GM18907 (cell line): Measurements from ENCODE around the gene SRMS.

ENCODE experiments used
- ATAC-seq: cut with Tn5 transposase; IDR thresholded peaks from one replicate; pipeline ENCODE4 v1.9.1; 2021; ENCODE audit warnings: mild to moderate bottlenecking, moderate library complexity; ENCODE audit not compliant: unreplicated experiment

Gene SRMS

DNA sequence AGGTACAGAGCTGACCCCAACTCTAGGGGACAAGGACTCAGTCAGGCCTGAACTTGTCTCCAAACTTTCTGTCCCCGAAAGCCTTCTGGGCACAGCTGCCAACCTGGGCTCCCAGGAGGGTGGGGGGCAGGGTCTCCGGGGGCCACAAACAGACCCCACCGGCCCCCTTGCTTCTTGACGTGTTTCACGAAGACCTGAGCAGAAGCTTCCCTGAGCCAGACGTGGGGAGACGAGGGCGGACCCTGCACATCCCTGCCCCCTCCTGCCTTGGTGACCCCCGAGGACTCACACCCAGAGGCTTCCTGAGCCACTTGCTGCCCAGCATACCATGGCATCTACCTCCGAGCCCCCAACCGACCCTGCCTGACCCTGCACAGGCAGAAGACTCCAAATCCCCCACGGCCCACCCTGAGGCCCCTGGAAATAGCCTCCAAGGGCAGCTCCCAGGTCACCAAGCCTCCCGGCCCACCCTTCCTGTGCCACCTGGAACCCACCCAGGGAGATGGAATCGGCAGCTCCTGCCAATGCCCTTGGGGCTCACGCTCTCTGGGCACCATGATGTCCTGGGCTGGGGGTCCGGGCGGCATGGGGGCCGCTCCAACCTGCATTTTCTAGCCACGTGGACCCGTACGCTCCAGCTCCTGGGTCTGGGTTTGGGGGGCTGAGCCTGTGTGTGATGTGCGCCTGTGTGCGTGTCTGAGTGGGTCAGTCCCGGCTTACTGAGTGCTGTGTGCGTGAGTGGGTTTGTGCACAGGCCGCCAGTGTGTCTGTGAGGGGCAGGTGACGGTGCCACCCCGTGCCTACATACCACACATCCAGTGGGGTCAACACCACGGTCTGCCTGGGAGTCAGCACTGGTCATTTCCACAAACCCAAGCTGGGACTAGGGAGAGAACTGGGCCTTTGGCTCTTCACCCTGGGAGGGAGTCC lies 7.8 kb downstream of the SRMS start:
- no peak for ATAC-seq

DNA sequence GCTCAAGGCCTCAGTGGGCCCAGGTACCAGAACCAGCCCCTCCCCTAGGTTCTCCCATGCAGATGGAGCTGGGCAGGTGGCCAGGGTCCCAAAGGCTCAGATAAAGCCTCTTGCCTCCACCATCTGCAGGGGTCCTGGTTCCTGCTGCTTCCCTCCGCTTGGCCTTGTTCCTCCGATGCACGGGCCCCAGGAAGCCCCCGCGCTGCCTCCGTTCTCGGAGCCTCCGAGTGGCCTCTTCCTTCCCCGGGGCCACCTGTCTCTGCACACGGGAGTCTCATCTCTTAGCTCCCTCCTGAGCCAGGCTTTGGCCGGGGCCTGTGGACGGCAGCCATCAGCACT lies 8.5 kb downstream of the SRMS start:
- ATAC-seq: no peak

- ATAC-seq: no peak
Measured at GRCh38 chr20:63538204-63539091, 9.1 kb downstream of the SRMS start.

GRCh38 chr20:63537525-63538203 lies 9.9 kb downstream of the SRMS start:
- ATAC-seq: peak; percentile 83

DNA sequence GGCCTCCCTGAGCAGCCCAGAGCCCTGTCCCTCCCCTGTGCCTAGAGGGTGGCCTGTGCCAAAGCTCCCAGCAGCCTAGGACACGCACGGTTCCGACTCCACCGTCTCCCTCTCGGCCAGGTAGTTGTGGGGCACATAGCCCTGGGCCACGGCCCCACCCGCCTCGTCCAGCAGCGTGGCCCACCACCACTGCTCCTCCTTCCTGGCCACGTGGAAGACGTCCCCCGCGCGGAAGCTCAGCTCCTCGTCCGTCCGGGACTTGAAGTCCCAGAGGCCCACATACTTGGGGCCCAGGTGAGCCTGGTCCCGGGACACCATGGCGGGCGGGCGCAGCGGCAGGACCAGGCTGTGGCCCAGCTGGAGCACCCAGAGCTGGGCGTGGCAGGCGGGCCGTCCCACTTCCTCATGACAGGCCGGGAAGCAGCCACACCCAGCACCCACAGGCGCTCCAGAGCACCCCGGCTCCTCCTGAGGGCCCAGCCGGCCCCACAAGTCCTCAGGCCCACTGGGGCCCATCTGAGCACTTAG lies 10.5 kb downstream of the SRMS start, which contains the start of gene PTK6:
PTK6 (minus strand) TSS at position 380 of the 528 bp plus-strand sequence; CDS start at position 318, 62 bp downstream.
- no peak for ATAC-seq

DNA sequence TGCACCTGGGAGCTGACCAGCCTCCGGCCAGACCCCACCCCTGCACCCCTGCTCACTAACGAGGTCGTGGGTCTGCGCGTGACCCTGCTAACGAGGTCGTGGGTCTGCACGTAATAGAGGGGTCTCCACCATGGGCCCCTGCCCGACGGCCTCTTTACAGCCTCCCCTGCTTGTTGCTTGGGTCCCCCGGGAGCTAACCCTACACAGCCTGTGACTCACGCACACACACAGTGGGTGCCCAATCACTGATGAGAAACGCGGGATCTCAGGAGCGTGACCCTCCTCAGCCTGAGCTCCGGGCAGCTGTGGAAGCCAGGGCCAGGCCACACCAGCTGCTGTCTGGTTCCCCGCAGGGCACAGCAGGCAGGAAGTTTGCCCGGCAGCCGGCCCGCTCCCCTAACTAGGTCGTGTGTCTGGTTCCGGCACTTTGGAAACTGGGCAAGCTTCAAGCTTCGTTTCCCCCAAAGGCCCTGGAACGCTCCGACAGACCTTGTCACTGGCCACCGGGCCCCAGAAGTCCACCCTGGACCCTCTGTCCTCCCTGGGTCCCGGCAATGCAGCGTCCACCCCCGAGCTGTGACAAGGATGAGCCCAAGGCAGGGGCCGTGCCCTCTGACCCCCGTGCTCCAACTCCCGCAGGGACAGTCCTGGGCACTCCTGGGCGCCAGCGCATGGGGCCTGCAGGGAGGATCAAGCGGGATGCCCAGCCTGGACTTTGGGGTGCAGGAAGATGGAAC lies 11.1 kb downstream of the SRMS start:
- no peak for ATAC-seq

GRCh38 chr20:63534831-63535651 lies 12.5 kb downstream of the SRMS start:
- no peak for ATAC-seq

DNA sequence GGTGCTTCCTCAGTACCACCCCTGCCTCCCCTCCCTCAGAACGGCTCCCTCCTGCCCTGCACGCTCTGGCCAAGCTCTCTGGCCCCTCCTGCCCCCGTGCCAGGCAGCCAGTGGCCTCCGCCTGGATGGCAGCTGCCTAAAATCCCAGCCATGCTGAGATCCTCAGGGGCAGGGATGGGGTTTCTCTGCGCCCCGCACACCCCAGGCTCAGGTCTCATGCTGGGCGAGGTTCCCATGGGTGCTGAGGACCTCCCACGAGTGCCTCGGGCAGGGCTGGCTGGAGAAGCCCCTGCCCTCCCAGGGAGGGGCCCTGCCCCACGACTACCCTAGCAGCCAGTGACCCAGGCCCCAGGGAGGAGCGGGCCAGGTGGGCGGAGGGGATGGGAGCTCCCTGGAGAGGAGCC lies 13.1 kb downstream of the SRMS start:
- no peak for ATAC-seq

GRCh38 chr20:63533871-63534393 lies 13.6 kb downstream of the SRMS start:
- ATAC-seq: no peak

DNA sequence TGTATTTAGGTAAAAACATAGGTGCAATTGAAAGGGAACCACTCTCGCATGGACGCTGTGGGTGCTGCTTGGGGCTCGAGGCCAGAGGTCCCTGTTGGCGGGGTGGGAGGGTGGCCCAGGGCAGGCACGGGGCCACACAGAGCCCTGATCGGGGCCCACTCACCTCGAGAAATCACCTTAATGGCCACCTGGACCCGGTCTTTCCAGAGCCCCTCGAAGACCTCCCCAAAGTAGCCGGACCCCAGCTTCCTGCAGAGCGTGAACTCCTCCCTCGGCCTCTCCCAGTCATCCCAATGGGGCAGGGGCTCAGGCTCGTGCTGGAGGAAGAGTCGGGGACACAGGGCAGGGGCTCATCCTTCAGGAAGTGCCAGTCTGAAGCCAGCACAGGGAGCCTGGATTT lies 14.2 kb downstream of the SRMS start:
- ATAC-seq: no peak

DNA sequence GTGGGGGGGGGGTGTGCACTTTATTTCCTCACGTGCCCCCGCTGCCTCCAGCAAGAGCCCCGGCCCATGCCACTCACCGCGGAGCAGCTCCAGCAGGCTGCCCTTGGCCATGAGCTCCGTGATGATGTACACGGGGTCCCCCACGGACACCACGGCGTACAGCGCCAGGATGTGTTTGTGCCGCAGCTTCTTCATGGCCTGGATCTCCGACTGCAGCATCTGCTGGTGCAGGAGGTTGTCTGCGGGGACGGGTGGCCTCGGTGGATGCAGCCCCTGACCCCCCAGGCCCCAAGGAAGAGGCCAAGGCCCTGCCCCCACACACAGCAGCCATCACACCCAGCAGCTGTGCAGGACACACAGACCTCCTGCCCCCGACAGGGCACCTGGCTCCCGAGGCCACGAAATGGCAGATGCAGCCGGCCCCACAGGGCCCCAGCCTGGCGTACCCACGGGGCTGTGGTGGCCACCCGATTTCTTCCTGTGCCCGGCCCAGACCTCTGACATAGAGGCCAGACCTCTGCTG lies 15.0 kb downstream of the SRMS start:
- no peak for ATAC-seq

GRCh38 chr20:63531686-63532448 lies 15.7 kb downstream of the SRMS start:
- ATAC-seq: no peak

DNA sequence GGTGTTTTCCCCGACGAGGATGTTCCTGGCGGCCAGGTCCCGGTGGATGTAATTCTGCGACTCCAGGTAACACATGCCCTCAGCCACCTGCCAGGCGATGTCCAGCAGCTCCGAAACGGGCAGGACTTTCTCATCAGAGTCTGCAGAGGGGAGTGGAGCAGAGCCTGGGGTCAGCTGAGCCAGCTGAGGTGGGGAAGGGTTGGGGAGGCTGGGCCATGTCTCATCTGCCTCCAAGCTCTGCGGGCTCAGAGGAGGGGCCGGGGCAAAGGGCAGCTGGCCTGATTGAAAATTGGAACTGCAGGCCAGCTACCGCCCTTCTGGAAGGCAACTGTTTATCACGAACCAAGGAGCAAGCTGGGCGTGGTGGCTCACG lies 16.8 kb downstream of the SRMS start:
- no peak for ATAC-seq

DNA sequence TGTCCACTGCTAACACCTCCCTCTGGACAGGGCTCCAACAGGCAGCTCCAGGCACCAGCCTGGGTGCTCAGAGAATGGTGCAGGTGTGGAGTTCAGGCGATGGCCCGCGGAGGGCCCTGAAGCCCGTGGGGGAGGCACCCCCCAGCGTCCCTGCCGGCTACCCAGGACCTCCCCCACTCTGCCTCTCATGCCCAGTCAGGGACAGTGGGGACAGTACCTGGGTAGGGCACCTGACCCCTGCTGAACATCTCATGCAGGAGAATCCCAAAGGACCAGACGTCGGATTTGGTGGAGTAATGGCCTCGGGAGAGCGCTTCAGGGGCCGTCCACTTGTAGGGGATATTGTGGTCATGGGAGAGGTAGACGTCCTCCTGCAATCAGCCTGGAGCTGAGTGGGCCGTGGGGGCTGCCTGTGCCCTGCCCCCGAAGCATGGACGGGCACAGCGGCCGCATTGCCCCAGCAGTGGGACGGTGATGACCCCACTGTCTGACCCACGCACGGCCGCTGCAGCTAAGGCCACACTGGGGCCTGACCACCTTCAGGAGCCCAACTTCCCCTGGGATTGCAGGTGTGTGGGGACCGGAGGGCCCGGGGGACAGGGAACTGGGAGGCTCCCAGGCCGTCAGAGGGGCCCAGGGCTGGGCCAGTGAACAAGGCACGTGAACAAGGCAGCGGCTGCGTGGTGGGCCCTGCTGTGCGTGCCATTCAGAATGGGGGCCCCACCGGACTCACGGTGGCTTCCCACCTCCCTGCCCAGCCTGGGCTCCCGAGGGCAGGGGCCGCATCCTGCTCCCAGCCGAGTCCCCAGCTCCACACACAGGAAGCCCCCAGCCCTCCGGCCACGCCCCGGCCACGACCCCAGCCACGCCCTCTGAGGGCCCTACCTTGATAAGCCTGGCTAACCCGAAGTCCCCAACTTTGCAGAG lies 17.4 kb downstream of the SRMS start:
- ATAC-seq: no peak

- no peak for ATAC-seq
Measured at GRCh38 chr20:63529180-63529860, 18.2 kb downstream of the SRMS start.

GRCh38 chr20:63527184-63527583 lies 20.4 kb downstream of the SRMS start:
- ATAC-seq: no peak

DNA sequence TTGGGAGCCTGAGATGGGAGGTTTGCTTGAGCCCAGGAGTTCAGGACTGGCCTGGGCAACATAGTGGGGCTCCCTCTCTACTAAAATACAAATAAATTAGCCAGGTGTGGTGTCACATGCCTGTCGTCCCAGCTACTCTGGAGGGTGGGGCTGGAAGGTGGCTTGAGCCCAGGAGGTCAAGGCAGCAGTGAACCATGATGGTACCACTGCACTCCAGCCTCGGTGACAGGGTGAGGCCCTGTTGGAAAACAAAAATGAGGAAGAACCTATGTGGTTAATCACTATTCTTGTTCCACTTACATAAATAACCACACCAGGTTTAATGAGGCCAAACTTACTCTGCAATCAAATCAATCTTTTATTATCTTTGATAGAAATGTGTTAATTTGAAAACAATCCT lies 21.6 kb downstream of the SRMS start:
- ATAC-seq: no peak
